Mesothelial cell of epicardium (in vitro differentiated cells): ENCODE results near the gene RGS21. TPM values are rescaled to one million over a fixed set of nuclear protein-coding genes. Genes with fewer than 3 reads are reported as not detected.

Source experiments
- DNase-seq, 2 experiments: peaks; one replicate each; pipeline ENCODE4 v3.0.0; 2021; ENCODE audit warnings: low spot score in 2 of 2; ENCODE audit not compliant: unreplicated experiment in 2 of 2
- H3K27ac Mint-ChIP-seq: 2 replicates; pipeline ENCODE4 v1.8.0; 2021; ENCODE audit warnings: mixed read lengths
- H3K27me3 Mint-ChIP-seq: 2 replicates; pipeline ENCODE4 v1.8.0; 2021; ENCODE audit warnings: low read depth, mixed read lengths
- H3K36me3 Mint-ChIP-seq: 2 replicates; pipeline ENCODE4 v1.8.0; 2021; ENCODE audit warnings: mixed read lengths
- H3K4me1 Mint-ChIP-seq: 2 replicates; pipeline ENCODE4 v1.8.0; 2021; ENCODE audit warnings: mixed read lengths
- H3K4me3 Mint-ChIP-seq: 2 replicates; pipeline ENCODE4 v1.8.0; 2021; ENCODE audit warnings: mild to moderate bottlenecking, moderate library complexity, mixed read lengths
- H3K9me3 Mint-ChIP-seq: 2 replicates; pipeline ENCODE4 v1.8.0; 2021; ENCODE audit warnings: mixed read lengths
- CTCF ChIP-seq: fragments of 200-600 bp; sonication (generic); IDR thresholded peaks from one replicate; pipeline ENCODE4 v1.5.0; 2021; ENCODE audit warnings: antibody characterized with exemption; ENCODE audit not compliant: unreplicated experiment
- total RNA-seq: library from RNA; stranded (reverse); gene quantifications from 3 replicates; pipeline ENCODE4 v1.2.1, GENCODE V29; 2021

RGS21 gene
- total RNA-seq, 1 donor from 2014 or later, result not detected

GRCh38 chr1:192395895-192396294 lies 79.1 kb downstream of the RGS21 start:
- Mint-ChIP-seq H3K4me1 (no peaks in the 10 kb centered on the region), H3K4me3 (no peak overlapping the region), H3K36me3 (no peaks in the 10 kb centered on the region), H3K9me3 (peaks cover 5% of the 10 kb centered on the region), H3K27me3 (peaks cover 3% of the 10 kb centered on the region), H3K27ac (no peak overlapping the region)
- TF ChIP-seq CTCF, result no peak
- no peak for DNase-seq

GRCh38 chr1:192399161-192399560 lies 82.4 kb downstream of the RGS21 start:
- H3K4me3 Mint-ChIP-seq, result no peak overlapping the region
- peaks cover 11% of the 10 kb centered on the region for H3K4me1 Mint-ChIP-seq
- H3K27me3 Mint-ChIP-seq, result no peaks in the 10 kb centered on the region
- no peak for DNase-seq
- no peak overlapping the region for H3K27ac Mint-ChIP-seq
- H3K36me3 Mint-ChIP-seq, result no peaks in the 10 kb centered on the region
- H3K9me3 Mint-ChIP-seq, result no peaks in the 10 kb centered on the region
- TF ChIP-seq CTCF, result no peak

- H3K4me3 Mint-ChIP-seq, result no peak overlapping the region
- no peak for DNase-seq
- no peaks in the 10 kb centered on the region for H3K9me3 Mint-ChIP-seq
- no peaks in the 10 kb centered on the region for H3K36me3 Mint-ChIP-seq
- H3K4me1 Mint-ChIP-seq, result peaks cover 13% of the 10 kb centered on the region
- no peak overlapping the region for H3K27ac Mint-ChIP-seq
- no peaks in the 10 kb centered on the region for H3K27me3 Mint-ChIP-seq
- TF ChIP-seq CTCF, result no peak
These were observed 85.0 kb downstream of the RGS21 start for GRCh38 chr1:192401825-192402224.

- H3K4me3 Mint-ChIP-seq, result no peak overlapping the region
- no peaks in the 10 kb centered on the region for H3K9me3 Mint-ChIP-seq
These were observed 85.8 kb downstream of the RGS21 start for GRCh38 chr1:192402571-192402970.

GRCh38 chr1:192407206-192407605 lies 90.4 kb downstream of the RGS21 start:
- no peak for DNase-seq
- Mint-ChIP-seq H3K9me3 (no peaks in the 10 kb centered on the region), H3K36me3 (no peaks in the 10 kb centered on the region), H3K27ac (no peak overlapping the region), H3K27me3 (no peaks in the 10 kb centered on the region), H3K4me1 (peaks cover 8% of the 10 kb centered on the region), H3K4me3 (no peak overlapping the region)
- TF ChIP-seq CTCF, result no peak

More at GRCh38 chr1:192402571-192402970, 85.8 kb downstream of the RGS21 start:
- no peak for DNase-seq
- H3K27me3 Mint-ChIP-seq, result no peaks in the 10 kb centered on the region
- H3K27ac Mint-ChIP-seq, result no peak overlapping the region
- no peak for TF ChIP-seq CTCF
- H3K4me1 Mint-ChIP-seq, result peaks cover 16% of the 10 kb centered on the region
- no peaks in the 10 kb centered on the region for H3K36me3 Mint-ChIP-seq

Other genes starting within 250 kb of the RGS21 start
- not detected in 3 replicates for gene RGS18, start 158.5 kb upstream of the RGS21 start, total RNA-seq